GM12865 (cell line): Measurements from ENCODE around the gene ARL4C.
"Not testable (repeated sequence)": the region's sequence is repeated elsewhere in the genome, so short reads cannot be mapped to it uniquely, and the experiment has no call there.

Source experiments
- DNase-seq: peaks from one replicate; pipeline ENCODE4 v3.0.0; 2010; ENCODE audit warnings: low read depth
- H3K4me3 ChIP-seq: 2 replicates; pipeline ENCODE4 v1.5.1; 2011; ENCODE audit warnings: mild to moderate bottlenecking, low read depth, low read length, control low read depth
- TF ChIP-seq, protein P1 (sequence below): IDR thresholded peaks from 2 replicates; pipeline ENCODE4 v1.5.1; 2011; ENCODE audit warnings: low read length, control low read depth, low read depth, inconsistent platforms; ENCODE audit not compliant: insufficient read depth; ENCODE audit errors: missing control alignments

ARL4C gene

DNA sequence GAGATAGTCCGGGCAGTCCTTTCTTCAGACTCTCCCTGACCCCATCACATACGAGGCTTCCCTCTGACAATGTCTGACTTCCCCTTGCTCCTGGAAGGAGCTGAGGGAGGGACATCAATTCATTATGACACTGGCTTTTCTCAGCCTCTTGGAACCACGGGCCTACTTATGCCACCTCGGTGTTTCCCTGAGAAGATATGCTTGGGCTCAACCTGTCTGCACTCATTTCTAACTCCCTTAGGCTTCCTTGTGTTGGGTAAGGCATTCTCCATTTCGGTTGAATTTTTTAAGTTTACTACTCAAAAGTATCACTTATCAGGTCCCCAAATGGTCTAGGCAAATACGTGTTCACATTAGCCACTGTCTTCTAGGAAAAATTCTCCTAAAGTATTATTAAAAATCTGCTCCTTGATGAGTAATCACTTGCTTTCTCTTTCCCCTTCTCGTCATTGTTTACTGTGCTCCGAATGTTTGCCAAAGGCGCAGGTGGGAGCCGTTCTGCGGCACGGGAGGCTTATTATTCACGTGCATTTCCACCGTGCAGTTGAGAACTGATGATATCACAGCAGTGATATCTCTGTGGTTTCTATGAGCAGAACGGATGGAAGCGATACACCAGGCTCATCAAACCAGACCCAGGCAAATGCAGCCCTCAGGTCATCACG lies 33.1 kb downstream of the ARL4C start:
- no peak for DNase-seq
- no peak overlapping the region for H3K4me3 ChIP-seq
- TF ChIP-seq, protein P1, sequence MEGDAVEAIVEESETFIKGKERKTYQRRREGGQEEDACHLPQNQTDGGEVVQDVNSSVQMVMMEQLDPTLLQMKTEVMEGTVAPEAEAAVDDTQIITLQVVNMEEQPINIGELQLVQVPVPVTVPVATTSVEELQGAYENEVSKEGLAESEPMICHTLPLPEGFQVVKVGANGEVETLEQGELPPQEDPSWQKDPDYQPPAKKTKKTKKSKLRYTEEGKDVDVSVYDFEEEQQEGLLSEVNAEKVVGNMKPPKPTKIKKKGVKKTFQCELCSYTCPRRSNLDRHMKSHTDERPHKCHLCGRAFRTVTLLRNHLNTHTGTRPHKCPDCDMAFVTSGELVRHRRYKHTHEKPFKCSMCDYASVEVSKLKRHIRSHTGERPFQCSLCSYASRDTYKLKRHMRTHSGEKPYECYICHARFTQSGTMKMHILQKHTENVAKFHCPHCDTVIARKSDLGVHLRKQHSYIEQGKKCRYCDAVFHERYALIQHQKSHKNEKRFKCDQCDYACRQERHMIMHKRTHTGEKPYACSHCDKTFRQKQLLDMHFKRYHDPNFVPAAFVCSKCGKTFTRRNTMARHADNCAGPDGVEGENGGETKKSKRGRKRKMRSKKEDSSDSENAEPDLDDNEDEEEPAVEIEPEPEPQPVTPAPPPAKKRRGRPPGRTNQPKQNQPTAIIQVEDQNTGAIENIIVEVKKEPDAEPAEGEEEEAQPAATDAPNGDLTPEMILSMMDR = no peak

DNA sequence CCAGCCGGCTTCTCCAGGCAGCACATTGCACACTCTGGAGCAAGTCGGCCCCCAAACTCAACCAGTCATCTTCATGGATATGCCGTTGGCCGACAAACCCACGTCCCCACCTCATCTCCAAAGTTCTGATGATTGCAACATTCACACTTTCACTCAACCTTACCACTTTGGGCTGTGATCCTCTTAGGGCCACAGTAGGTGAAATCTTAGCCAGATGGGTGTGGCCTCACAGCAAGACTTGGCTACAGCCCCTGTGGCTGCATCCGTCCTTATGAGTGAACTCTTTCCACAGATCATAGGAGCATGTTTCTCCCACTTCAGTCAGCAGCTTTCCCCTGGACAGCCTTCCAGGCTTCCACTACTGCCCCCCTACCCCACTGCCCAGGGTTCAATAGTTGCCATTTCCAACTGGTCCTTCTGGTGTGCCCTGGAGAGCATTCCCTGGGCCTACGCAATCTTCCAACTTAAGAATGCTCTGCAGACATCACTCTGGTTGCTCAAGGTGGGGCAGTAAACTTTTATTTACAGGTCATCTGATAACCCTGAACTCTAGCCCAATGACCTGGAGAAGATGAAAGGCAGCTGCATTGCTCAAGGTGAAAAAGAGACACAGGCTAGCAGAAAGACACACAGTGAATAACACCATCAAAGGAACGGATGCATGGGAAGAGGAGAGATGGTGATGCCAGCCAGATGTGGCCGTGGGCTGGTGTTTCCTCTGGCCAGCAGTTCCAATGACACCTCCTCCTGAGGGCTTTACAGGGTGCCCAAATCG lies 34.5 kb downstream of the ARL4C start:
- no peak for DNase-seq
- TF ChIP-seq, protein P1 = no peak
- no peak overlapping the region for H3K4me3 ChIP-seq

DNA sequence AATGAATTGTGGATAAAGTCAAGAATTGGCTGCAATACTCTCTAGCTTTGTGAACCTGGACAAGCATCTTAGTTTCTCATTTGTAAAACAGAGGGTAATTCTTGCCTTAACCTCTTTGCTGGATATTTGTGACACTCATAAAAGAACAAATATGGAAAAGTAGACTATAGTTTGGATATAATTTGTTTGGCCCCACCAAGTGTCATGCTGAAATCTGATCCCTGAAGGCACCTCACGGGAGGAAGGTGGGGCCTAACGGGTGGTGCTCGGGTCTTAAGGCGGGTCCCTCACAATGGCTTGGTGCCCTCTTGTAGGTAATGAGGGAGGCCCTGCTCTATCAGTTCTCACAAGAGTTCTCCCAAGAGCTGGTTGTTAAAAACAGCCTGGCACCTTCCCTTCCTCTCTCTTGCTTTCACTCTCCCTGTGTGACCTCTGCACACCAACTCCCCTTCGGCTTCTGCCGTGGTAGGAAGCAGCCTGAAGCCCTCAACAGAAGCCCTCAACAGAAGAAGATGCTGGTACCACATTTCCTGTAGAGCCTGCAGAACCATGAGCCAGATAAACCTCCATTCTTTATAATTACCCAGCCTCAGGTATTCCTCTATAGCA lies 37.4 kb downstream of the ARL4C start:
- TF ChIP-seq, protein P1 = no peak
- DNase-seq = no peak
- H3K4me3 ChIP-seq = no peak overlapping the region

DNA sequence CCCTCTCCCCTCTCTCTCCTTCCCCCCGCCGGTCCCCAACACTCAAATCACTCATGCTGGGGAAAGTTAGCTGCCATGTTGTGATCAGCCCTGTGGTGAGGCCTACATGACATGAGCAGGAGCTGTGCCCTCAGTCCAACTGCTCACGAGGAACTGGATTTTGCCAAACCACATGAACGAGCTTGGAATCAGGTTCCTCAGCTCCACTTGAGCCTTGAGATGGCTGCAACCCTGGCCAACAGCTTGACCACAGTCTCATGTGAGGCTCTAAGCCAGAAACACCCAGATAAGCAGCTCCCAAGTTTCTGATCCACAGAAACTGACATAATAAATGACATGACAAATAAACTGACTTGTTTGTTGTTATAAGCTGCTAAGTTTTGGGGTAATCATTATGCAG lies 38.4 kb downstream of the ARL4C start:
- DNase-seq = no peak
- TF ChIP-seq, protein P1 = no peak
- no peak overlapping the region for H3K4me3 ChIP-seq

DNA sequence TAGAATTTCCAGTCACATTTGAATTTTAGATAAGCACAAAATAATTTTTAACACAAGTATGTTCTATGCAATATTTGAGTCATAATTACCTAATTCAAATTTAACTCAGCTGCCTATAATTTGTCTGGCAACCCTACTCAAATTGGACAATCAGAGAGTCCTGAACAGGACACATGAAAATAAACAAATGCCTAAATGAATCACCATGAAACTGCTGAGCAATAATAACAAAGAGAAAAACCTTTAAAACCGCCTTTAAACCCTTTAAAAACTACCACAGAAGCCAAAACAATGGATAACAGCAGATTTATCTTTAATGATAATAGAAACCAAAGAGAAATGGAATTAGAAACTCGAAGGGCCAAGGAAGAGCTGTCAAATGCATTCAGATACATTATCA lies 39.5 kb downstream of the ARL4C start:
- TF ChIP-seq, protein P1 = no peak
- H3K4me3 ChIP-seq = no peak overlapping the region
- no peak for DNase-seq

DNA sequence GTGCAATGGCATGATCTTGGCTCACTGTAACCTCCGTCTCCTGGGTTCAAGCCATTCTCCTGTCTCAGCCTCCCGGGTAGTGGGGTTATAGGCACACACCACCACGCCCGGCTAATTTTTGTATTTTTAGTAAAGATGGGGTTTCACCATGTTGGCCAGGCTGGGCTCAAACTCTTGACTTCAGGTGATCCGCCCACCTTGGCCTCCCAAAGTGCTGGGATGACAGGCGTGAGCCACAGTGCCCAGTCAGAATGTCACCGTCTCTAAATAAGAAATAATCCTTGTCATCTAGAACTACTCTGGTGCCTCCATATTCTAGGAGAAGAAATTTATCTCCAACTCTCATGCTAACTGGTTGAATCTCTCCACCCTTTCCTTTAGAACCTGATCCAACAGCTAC lies 41.6 kb downstream of the ARL4C start:
- DNase-seq, H3K4me3 ChIP-seq: not testable (repeated sequence)

DNA sequence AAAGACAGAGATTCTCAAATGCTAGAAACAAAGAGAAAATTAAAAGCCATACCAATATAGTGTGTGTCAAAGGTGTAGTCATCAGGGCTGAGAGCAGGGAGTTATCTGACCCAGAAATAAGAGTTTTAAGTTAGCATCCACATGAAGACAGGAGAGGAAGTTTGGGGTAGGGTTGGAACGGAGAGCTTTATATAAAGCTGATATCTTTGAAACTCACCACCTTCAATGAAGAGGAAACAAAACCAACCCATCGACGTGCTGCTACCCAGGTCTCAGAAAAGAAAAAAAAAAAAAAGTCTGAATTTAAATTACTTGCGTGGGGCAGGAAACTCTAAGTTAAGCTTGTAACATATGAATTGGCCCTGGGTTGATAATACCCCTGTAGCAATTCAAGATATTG lies 42.4 kb downstream of the ARL4C start:
- TF ChIP-seq, protein P1 = no peak
- peak; percentile 40 for DNase-seq
- no peak overlapping the region for H3K4me3 ChIP-seq
